GM23338 (cell line): Measurements from ENCODE around the gene CHEK1. TPM values are rescaled to one million over a fixed set of nuclear protein-coding genes. Genes with fewer than 3 reads are reported as not detected.

Experiments
- ATAC-seq: fragments of 200-7000 bp; cut with Tn5 transposase; 3 replicates; pipeline ENCODE4 v1.9.1; 2020
- DNase-seq: peaks from one replicate; pipeline ENCODE4 v3.0.0-alpha.2; 2015; ENCODE audit warnings: low spot score
- H2AFZ ChIP-seq: fragments of 200-600 bp; sonication (generic); 2 replicates; pipeline ENCODE4 v1.8.0; 2016; ENCODE audit warnings: antibody characterized with exemption, mild to moderate bottlenecking, moderate library complexity
- H3F3A ChIP-seq: fragments of 200-600 bp; sonication (generic); replicated peaks from 2 replicates; pipeline ENCODE4 v1.8.0; 2017; ENCODE audit warnings: antibody characterized with exemption, mixed run types, low read depth
- H3K27ac ChIP-seq: fragments of 200-600 bp; sonication (generic); 2 replicates; pipeline ENCODE4 v1.6.1; 2016; ENCODE audit warnings: low read depth
- H3K27me3 ChIP-seq: fragments of 200-600 bp; sonication (generic); 2 replicates; pipeline ENCODE4 v1.8.0; 2016; ENCODE audit warnings: mild to moderate bottlenecking, mixed run types, moderate library complexity; ENCODE audit not compliant: insufficient read depth
- H3K36me3 ChIP-seq: fragments of 200-600 bp; sonication (generic); 2 replicates; pipeline ENCODE4 v1.8.0; 2016; ENCODE audit warnings: mild to moderate bottlenecking; ENCODE audit not compliant: insufficient read depth
- H3K4me1 ChIP-seq: fragments of 200-600 bp; sonication (generic); 2 replicates; pipeline ENCODE4 v1.8.0; 2016; ENCODE audit warnings: mild to moderate bottlenecking, moderate library complexity; ENCODE audit not compliant: insufficient read depth
- H3K4me2 ChIP-seq: fragments of 200-600 bp; sonication (generic); 2 replicates; pipeline ENCODE4 v1.7.1; 2017; ENCODE audit warnings: mixed run types
- H3K4me3 ChIP-seq: fragments of 200-600 bp; sonication (generic); 2 replicates; pipeline ENCODE4 v1.6.1; 2016; ENCODE audit warnings: mixed run types
- H3K79me2 ChIP-seq: fragments of 200-600 bp; sonication (generic); replicated peaks from 2 replicates; pipeline ENCODE4 v1.8.0; 2017; ENCODE audit warnings: mild to moderate bottlenecking; ENCODE audit not compliant: insufficient read depth
- H3K9me2 ChIP-seq: fragments of 200-600 bp; sonication (generic); 2 replicates; pipeline ENCODE4 v1.8.0; 2017; ENCODE audit not compliant: insufficient read depth
- H4K20me1 ChIP-seq: fragments of 200-600 bp; sonication (generic); replicated peaks from 2 replicates; pipeline ENCODE4 v1.8.0; 2017; ENCODE audit warnings: mild to moderate bottlenecking; ENCODE audit not compliant: insufficient read depth
- H3K27ac Mint-ChIP-seq: 2 replicates; pipeline ENCODE4 v1.8.0; 2020; ENCODE audit warnings: inconsistent platforms, mild to moderate bottlenecking, moderate library complexity, mixed read lengths
- H3K27me3 Mint-ChIP-seq: 3 replicates; pipeline ENCODE4 v1.8.0; 2022; ENCODE audit warnings: low read depth, mild to moderate bottlenecking, moderate library complexity, mixed read lengths, inconsistent platforms; ENCODE audit not compliant: insufficient read depth, poor library complexity
- H3K36me3 Mint-ChIP-seq: 3 replicates; pipeline ENCODE4 v1.8.0; 2021; ENCODE audit warnings: low read depth, mild to moderate bottlenecking, inconsistent platforms, moderate library complexity, mixed read lengths
- H3K4me1 Mint-ChIP-seq: 3 replicates; pipeline ENCODE4 v1.8.0; 2020; ENCODE audit warnings: mild to moderate bottlenecking, inconsistent platforms, mixed read lengths
- H3K4me3 Mint-ChIP-seq: 3 replicates; pipeline ENCODE4 v1.8.0; 2021; ENCODE audit warnings: moderate library complexity, mild to moderate bottlenecking, inconsistent platforms, mixed read lengths
- H3K9me3 Mint-ChIP-seq: 3 replicates; pipeline ENCODE4 v1.8.0; 2020; ENCODE audit warnings: moderate library complexity, mild to moderate bottlenecking, inconsistent platforms, mixed read lengths
- CREB1 ChIP-seq: fragments of 250-450 bp; sonication (Bioruptor Pico); IDR thresholded peaks from 2 replicates; pipeline ENCODE4 v1.5.0; 2020; ENCODE audit warnings: low read depth, mild to moderate bottlenecking, moderate library complexity
- EZH2 ChIP-seq: fragments of 200-600 bp; sonication (generic); IDR thresholded peaks from one replicate; pipeline ENCODE4 v1.8.0; 2017; ENCODE audit warnings: antibody characterized with exemption, mild to moderate bottlenecking, low read depth; ENCODE audit not compliant: unreplicated experiment
- EZH2phosphoT487 ChIP-seq: fragments of 200-600 bp; sonication (generic); IDR thresholded peaks from one replicate; pipeline ENCODE4 v1.8.1; 2018; ENCODE audit warnings: antibody characterized with exemption; ENCODE audit not compliant: unreplicated experiment
- JUNB ChIP-seq: IDR thresholded peaks from one replicate; pipeline ENCODE4 v1.6.1; 2016; ENCODE audit warnings: antibody characterized with exemption; ENCODE audit not compliant: unreplicated experiment
- NANOG ChIP-seq: IDR thresholded peaks from 2 replicates; pipeline ENCODE4 v1.6.1; 2016; ENCODE audit warnings: antibody characterized with exemption, borderline replicate concordance
- POLR2AphosphoS5 ChIP-seq: IDR thresholded peaks from 2 replicates; pipeline ENCODE4 v1.6.1; 2016; ENCODE audit warnings: antibody characterized with exemption, low read depth
- STAT1 ChIP-seq: IDR thresholded peaks from one replicate; pipeline ENCODE4 v1.6.1; 2016; ENCODE audit warnings: antibody characterized with exemption; ENCODE audit not compliant: unreplicated experiment
- ZNF114 ChIP-seq: fragments of 250-450 bp; sonication (Bioruptor Pico); IDR thresholded peaks from 2 replicates; pipeline ENCODE4 v1.5.0; 2020; ENCODE audit warnings: mild to moderate bottlenecking, moderate library complexity
- ZNF331 ChIP-seq: fragments of 250-450 bp; sonication (Bioruptor Pico); IDR thresholded peaks from 2 replicates; pipeline ENCODE4 v1.5.0; 2020; ENCODE audit warnings: low read depth, mild to moderate bottlenecking, moderate library complexity
- polyA plus RNA-seq: library from polyadenylated mRNA; unstranded; fragments of >200 nt; fragmentation: Nextera tagmentation; extraction: Ambion mirVana; gene quantifications from 2 replicates; pipeline ENCODE4 v1.2.1, GENCODE V29; 2016
- total RNA-seq: library from RNA; depleted of rRNA; stranded (reverse); fragments of >200 nt; shearing (Covaris generic); gene quantifications from 2 replicates; pipeline ENCODE4 v1.2.3, GENCODE V29; 2014
- TF ChIP-seq, protein P1 (sequence below): fragments of 250-450 bp; sonication (Bioruptor Pico); IDR thresholded peaks from 2 replicates; pipeline ENCODE4 v1.5.0; 2020; ENCODE audit warnings: mild to moderate bottlenecking, moderate library complexity
- TF ChIP-seq, protein P2 (sequence below): IDR thresholded peaks from 2 replicates; pipeline ENCODE4 v1.6.1; 2016; ENCODE audit warnings: antibody characterized with exemption
- TF ChIP-seq, protein P3 (sequence below): IDR thresholded peaks from one replicate; pipeline ENCODE4 v1.6.1; 2018; ENCODE audit warnings: antibody characterized with exemption; ENCODE audit not compliant: unreplicated experiment
- TF ChIP-seq, protein P4 (sequence below), 2 experiments: fragments of 200-600 bp in 1 of 2; sonication (generic) in 1 of 2; conservative IDR thresholded peaks; 2 replicates each; pipeline versions ENCODE4 v1.5.1 to v1.6.1; 2016 to 2017; ENCODE audit warnings: antibody characterized with exemption in 2 of 2, low read depth in 2 of 2, mild to moderate bottlenecking in 2 of 2, moderate library complexity in 1 of 2

Gene CHEK1
- total and polyA plus RNA-seq, 2 experiments from 2014 or later, result 90.0 to 102 TPM

DNA sequence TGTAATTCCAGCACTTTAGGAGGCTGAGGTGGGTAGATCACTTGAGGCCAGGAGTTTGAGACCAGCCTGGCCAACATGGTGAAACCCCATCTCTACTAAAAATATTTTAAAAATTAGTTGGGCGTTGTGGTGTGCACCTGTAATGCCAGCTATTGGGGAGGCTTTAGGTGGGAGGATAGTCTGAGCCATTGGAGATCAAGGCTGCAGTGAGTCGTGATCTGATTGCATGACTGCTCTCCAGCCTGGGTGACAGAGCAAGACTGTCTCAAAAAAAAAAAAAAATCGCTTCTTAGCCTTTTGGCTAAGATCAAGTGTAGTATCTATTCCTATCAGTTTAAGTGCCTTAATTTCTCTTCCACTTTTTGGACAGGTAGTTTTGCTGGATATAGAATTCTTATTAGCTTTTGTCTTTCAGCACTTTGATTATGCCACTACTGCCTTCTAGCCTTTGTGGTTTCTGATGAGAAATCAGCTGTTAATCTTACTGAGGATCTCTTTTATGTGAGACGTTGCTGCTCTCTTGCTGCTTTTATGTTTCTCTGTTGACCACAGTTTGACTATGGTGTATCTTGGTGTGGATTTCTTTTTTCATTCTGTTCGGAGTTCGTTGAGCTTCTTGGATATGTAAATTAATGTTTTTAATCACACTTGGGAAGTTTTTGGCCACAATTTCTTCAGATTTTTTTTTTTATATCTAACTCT, 24.7 kb downstream of the CHEK1 start:
- Histone ChIP-seq H3K27ac (no peak overlapping the region), H3K27me3 (no peaks in the 10 kb centered on the region), H3F3A (no peaks in the 10 kb centered on the region), H3K4me3 (no peak overlapping the region), H4K20me1 (peaks cover 17% of the 10 kb centered on the region; the same call in 1 of the 2 replicates), H3K36me3 (peaks cover 35% of the 10 kb centered on the region), H2AFZ (no peak overlapping the region), H3K9me2 (no peaks in the 10 kb centered on the region), H3K4me2 (no peak overlapping the region), H3K79me2 (peaks cover 83% of the 10 kb centered on the region), H3K4me1 (no peaks in the 10 kb centered on the region)
- no peak for DNase-seq
- Mint-ChIP-seq H3K9me3 (no peaks in the 10 kb centered on the region), H3K36me3 (peaks cover 78% of the 10 kb centered on the region), H3K4me3 (no peak overlapping the region), H3K27ac (0 out of 2 replicates have a peak overlapping the region, but pooled peaks have one; percentile 31), H3K4me1 (no peaks in the 10 kb centered on the region), H3K27me3 (no peaks in the 10 kb centered on the region)
- TF ChIP-seq STAT1 (no peak), CREB1 (no peak), POLR2AphosphoS5 (no peak), EZH2 (no peak), JUNB (no peak), EZH2phosphoT487 (no peak), NANOG (no peak), ZNF114 (no peak), ZNF331 (CRISPR knock-in tag) (no peak)
- TF ChIP-seq, protein P1, sequence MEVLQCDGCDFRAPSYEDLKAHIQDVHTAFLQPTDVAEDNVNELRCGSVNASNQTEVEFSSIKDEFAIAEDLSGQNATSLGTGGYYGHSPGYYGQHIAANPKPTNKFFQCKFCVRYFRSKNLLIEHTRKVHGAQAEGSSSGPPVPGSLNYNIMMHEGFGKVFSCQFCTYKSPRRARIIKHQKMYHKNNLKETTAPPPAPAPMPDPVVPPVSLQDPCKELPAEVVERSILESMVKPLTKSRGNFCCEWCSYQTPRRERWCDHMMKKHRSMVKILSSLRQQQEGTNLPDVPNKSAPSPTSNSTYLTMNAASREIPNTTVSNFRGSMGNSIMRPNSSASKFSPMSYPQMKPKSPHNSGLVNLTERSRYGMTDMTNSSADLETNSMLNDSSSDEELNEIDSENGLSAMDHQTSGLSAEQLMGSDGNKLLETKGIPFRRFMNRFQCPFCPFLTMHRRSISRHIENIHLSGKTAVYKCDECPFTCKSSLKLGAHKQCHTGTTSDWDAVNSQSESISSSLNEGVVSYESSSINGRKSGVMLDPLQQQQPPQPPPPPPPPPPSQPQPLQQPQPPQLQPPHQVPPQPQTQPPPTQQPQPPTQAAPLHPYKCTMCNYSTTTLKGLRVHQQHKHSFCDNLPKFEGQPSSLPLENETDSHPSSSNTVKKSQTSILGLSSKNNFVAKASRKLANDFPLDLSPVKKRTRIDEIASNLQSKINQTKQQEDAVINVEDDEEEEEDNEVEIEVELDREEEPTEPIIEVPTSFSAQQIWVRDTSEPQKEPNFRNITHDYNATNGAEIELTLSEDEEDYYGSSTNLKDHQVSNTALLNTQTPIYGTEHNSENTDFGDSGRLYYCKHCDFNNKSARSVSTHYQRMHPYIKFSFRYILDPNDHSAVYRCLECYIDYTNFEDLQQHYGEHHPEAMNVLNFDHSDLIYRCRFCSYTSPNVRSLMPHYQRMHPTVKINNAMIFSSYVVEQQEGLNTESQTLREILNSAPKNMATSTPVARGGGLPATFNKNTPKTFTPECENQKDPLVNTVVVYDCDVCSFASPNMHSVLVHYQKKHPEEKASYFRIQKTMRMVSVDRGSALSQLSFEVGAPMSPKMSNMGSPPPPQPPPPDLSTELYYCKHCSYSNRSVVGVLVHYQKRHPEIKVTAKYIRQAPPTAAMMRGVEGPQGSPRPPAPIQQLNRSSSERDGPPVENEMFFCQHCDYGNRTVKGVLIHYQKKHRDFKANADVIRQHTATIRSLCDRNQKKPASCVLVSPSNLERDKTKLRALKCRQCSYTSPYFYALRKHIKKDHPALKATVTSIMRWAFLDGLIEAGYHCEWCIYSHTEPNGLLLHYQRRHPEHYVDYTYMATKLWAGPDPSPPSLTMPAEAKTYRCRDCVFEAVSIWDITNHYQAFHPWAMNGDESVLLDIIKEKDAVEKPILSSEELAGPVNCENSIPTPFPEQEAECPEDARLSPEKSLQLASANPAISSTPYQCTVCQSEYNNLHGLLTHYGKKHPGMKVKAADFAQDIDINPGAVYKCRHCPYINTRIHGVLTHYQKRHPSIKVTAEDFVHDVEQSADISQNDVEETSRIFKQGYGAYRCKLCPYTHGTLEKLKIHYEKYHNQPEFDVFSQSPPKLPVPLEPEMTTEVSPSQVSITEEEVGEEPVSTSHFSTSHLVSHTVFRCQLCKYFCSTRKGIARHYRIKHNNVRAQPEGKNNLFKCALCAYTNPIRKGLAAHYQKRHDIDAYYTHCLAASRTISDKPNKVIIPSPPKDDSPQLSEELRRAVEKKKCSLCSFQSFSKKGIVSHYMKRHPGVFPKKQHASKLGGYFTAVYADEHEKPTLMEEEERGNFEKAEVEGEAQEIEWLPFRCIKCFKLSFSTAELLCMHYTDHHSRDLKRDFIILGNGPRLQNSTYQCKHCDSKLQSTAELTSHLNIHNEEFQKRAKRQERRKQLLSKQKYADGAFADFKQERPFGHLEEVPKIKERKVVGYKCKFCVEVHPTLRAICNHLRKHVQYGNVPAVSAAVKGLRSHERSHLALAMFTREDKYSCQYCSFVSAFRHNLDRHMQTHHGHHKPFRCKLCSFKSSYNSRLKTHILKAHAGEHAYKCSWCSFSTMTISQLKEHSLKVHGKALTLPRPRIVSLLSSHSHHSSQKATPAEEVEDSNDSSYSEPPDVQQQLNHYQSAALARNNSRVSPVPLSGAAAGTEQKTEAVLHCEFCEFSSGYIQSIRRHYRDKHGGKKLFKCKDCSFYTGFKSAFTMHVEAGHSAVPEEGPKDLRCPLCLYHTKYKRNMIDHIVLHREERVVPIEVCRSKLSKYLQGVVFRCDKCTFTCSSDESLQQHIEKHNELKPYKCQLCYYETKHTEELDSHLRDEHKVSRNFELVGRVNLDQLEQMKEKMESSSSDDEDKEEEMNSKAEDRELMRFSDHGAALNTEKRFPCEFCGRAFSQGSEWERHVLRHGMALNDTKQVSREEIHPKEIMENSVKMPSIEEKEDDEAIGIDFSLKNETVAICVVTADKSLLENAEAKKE (CRISPR knock-in tag), result no peak
- TF ChIP-seq, protein P2, sequence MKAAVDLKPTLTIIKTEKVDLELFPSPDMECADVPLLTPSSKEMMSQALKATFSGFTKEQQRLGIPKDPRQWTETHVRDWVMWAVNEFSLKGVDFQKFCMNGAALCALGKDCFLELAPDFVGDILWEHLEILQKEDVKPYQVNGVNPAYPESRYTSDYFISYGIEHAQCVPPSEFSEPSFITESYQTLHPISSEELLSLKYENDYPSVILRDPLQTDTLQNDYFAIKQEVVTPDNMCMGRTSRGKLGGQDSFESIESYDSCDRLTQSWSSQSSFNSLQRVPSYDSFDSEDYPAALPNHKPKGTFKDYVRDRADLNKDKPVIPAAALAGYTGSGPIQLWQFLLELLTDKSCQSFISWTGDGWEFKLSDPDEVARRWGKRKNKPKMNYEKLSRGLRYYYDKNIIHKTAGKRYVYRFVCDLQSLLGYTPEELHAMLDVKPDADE, result no peak
- TF ChIP-seq, protein P3, sequence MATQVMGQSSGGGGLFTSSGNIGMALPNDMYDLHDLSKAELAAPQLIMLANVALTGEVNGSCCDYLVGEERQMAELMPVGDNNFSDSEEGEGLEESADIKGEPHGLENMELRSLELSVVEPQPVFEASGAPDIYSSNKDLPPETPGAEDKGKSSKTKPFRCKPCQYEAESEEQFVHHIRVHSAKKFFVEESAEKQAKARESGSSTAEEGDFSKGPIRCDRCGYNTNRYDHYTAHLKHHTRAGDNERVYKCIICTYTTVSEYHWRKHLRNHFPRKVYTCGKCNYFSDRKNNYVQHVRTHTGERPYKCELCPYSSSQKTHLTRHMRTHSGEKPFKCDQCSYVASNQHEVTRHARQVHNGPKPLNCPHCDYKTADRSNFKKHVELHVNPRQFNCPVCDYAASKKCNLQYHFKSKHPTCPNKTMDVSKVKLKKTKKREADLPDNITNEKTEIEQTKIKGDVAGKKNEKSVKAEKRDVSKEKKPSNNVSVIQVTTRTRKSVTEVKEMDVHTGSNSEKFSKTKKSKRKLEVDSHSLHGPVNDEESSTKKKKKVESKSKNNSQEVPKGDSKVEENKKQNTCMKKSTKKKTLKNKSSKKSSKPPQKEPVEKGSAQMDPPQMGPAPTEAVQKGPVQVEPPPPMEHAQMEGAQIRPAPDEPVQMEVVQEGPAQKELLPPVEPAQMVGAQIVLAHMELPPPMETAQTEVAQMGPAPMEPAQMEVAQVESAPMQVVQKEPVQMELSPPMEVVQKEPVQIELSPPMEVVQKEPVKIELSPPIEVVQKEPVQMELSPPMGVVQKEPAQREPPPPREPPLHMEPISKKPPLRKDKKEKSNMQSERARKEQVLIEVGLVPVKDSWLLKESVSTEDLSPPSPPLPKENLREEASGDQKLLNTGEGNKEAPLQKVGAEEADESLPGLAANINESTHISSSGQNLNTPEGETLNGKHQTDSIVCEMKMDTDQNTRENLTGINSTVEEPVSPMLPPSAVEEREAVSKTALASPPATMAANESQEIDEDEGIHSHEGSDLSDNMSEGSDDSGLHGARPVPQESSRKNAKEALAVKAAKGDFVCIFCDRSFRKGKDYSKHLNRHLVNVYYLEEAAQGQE, result no peak
- TF ChIP-seq, protein P4, sequence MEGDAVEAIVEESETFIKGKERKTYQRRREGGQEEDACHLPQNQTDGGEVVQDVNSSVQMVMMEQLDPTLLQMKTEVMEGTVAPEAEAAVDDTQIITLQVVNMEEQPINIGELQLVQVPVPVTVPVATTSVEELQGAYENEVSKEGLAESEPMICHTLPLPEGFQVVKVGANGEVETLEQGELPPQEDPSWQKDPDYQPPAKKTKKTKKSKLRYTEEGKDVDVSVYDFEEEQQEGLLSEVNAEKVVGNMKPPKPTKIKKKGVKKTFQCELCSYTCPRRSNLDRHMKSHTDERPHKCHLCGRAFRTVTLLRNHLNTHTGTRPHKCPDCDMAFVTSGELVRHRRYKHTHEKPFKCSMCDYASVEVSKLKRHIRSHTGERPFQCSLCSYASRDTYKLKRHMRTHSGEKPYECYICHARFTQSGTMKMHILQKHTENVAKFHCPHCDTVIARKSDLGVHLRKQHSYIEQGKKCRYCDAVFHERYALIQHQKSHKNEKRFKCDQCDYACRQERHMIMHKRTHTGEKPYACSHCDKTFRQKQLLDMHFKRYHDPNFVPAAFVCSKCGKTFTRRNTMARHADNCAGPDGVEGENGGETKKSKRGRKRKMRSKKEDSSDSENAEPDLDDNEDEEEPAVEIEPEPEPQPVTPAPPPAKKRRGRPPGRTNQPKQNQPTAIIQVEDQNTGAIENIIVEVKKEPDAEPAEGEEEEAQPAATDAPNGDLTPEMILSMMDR (conservative IDR thresholded peaks at IDR 0.05; ENCODE audit: low read depth in 2 of 2), result no peak
- no peak for ATAC-seq
